ENCODE data around the gene THEM5. TPM values are rescaled to one million over a fixed set of nuclear protein-coding genes. Genes with fewer than 3 reads are reported as not detected.

THEM5 gene
- total RNA-seq, 1 donor from 2014 or later = not detected

DNA sequence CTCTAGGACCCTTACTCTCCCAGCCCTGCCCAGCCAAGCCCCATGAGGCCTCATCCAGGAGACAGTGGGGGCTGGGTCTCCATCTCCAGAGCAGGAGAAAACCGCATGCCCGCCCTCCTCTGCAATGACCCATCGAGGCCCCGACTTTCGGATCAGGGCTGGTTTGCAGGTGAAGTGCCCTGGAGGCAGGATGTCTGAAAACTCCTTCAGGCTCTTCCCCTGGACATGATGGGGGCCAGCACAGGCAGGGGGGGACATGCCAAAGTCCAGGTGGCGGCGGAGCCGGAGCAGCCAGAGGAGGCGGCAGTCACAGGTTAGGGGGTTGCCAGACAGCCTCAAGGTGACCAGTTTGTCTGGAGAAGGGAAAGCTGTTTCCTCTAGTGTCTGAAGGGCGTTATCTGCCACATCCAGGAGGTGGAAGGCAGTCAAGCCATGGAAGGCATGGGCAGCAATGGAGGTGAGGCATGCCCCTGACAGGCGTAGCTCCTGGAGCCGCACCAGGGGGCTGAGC, 52.1 kb downstream of the THEM5 start:
- no peak for DNase-seq (ENCODE audit: low read depth, low spot score)

DNA sequence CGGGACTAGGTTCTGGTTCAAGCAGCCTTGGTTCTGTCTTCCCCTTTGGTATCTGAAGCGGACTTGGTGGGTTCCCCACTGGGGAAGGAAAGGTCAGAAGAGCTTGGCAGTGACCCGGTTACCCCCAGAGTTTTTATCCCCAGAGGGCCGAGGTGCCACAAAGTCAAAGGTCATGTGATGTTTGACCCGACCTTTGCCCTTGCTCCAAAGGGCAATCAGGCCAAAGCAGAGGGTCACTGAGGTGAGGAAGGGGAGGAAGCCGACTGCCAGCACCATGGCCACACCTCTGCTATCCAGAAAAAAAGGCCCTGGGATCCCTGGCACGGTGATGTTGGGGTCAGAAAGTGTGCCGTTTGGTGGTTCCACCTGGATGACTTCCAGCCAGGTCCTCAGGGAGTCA, 52.7 kb downstream of the THEM5 start:
- no peak for DNase-seq (ENCODE audit: low read depth, low spot score)

DNA sequence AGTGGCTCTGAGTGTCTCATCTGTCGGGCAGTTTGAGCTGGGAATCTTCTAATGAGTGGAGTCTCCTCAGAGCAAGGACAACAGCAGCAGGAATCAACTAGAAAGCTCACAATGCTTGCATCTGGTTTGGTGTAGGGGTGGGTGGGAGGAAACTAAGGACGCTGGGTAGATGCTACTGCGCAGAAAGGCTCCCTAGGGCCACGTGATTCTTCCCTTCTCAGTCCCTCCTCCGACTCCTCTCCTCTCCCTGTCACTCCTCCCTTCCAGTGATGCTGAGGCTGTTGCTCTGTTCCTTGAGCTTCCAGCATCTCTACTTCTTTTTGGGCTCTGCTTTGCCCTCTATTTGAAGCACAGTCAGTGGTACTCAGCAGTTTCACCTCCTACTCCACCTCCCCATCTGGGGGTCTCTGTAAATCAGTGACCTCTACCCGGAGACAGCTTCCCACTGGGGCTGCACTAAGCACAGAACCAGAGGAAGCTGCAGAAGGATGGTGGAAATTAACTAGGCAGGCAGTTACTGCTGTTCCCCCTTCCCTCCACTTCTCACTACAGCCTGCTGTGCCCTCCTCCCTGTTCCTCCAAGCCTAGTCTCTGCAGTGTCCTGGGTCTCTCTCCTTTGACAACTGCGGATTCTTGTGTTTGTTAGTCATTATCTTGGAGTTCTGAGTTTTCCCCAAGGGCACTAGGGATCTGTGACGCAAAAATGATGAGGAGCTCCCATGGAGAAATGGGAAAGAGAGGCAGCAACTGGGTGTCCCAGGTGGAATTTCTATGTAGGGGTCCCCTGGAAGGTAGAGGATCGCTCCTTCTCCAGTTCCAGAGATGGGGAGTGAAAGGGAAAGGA, 54.1 kb downstream of the THEM5 start:
- no peak for DNase-seq (ENCODE audit: low read depth, low spot score)

GRCh38 chr1:151798571-151798970, 54.9 kb downstream of the THEM5 start:
- DNase-seq (ENCODE audit: low read depth, low spot score) = no peak

Other genes with a start within 250 kb of the THEM5 start
- 13.9 and 25.2 TPM in 2 replicates for gene SNX27, start 241.7 kb downstream of the THEM5 start, total RNA-seq
- not detected in 2 replicates for gene CELF3, start 136.9 kb downstream of the THEM5 start, total RNA-seq
- not detected in 2 replicates for gene RIIAD1, start 132.2 kb downstream of the THEM5 start, total RNA-seq
- 120 and 141 TPM in 2 replicates for gene MRPL9, start 90.2 kb downstream of the THEM5 start, total RNA-seq
- 8.2 and 11.8 TPM in 2 replicates for gene TDRKH, start 63.2 kb downstream of the THEM5 start, total RNA-seq
- not detected in 2 replicates for gene LINGO4, start 48.3 kb downstream of the THEM5 start, total RNA-seq
- gene RORC, start 21.9 kb downstream of the THEM5 start, total RNA-seq = not detected in 2 replicates
- 0.04 and 0.07 TPM in 2 replicates for gene C2CD4D, start 13.9 kb downstream of the THEM5 start, total RNA-seq
- 11.4 and 18.0 TPM in 2 replicates for gene THEM4, start 55.8 kb upstream of the THEM5 start, total RNA-seq
- gene S100A10, start 140.1 kb upstream of the THEM5 start, total RNA-seq = 144 and 182 TPM in 2 replicates
- gene S100A11, start 183.3 kb upstream of the THEM5 start, total RNA-seq = 22.9 and 33.5 TPM in 2 replicates
- gene TCHHL1, start 235.4 kb upstream of the THEM5 start, total RNA-seq = not detected in 2 replicates

All from pulmonary artery endothelial cell (primary cell).